Activated CD4-positive, alpha-beta T cell treated with anti-CD3 and anti-CD28 coated beads, Interleukin-2, amount 10 ng/mL, durations not matched to agents 24 days and 14 days (primary cell): Measurements from ENCODE around the gene ATG4D. TPM values are rescaled to one million over a fixed set of nuclear protein-coding genes. Genes with fewer than 3 reads are reported as not detected.
A peak's percentile ranks its signal among the peaks of the same experiment; 100 is the strongest.
"Not testable (repeated sequence)": the region's sequence is repeated elsewhere in the genome, so short reads cannot be mapped to it uniquely, and the experiment has no call there.

Experiments used
- DNase-seq: peaks from one replicate; pipeline ENCODE4 v3.0.0; 2022
- H3K27ac Mint-ChIP-seq: one replicate; pipeline ENCODE4 v1.8.0; 2022; ENCODE audit warnings: mild to moderate bottlenecking, mixed read lengths
- H3K27me3 Mint-ChIP-seq: one replicate; pipeline ENCODE4 v1.8.0; 2022; ENCODE audit warnings: mixed read lengths
- H3K36me3 Mint-ChIP-seq: one replicate; pipeline ENCODE4 v1.8.0; 2022; ENCODE audit warnings: low read depth, mild to moderate bottlenecking, mixed read lengths
- H3K4me1 Mint-ChIP-seq: one replicate; pipeline ENCODE4 v1.8.0; 2021; ENCODE audit warnings: mixed read lengths
- H3K4me3 Mint-ChIP-seq: one replicate; pipeline ENCODE4 v1.8.0; 2022; ENCODE audit warnings: mild to moderate bottlenecking, moderate library complexity, mixed read lengths
- H3K9me3 Mint-ChIP-seq: one replicate; pipeline ENCODE4 v1.8.0; 2021; ENCODE audit warnings: mixed read lengths
- intact Hi-C: fragments of 100-400 bp; cut with micrococcal nuclease; formaldehyde crosslinking; loops from one replicate; pipeline ENCODE4 v1.15.1; 2023
- total RNA-seq: library from RNA; stranded (reverse); gene quantifications from 2 replicates; pipeline ENCODE4 v1.2.3, GENCODE V29; 2022

Gene ATG4D
- total RNA-seq, 1 donor from 2014 or later: 40.8 TPM

DNA sequence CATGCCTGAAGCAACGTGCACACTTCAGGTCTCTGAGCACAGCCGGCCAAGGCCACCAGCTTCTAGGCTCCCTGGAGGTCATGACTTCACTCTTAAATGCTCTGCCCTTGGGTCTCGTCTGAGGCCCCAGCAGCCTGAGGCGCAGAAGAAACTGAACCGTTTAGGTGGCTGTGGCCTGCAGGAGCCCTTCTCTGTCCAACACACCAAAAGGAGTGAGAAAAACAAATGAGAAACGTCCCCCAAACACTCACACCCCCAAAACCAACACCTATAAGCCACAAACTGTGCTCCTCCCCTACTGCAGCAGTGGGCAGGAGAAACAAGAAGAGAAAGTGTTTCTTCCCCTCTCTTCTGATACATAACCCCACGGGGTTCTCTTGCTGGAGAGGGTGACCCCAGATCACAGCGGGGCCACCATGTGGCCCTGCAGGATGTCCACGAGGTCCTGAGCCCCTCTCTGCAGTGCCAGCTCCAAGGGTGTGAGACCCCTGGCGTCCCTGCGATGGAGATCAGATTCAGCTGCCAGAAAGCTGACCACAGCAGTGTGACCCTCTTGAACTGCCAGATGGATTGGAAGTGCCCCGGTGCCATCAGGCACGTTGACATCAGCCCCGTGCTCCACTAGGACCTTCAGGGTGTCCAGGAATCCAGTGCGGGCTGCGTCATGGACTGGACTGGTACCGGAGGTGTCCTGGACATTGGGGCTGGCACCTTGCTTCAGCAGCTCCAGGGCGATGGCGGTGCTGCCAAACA, 23.1 kb downstream of the ATG4D start:
- peak overlapping the region; percentile 96 for H3K27ac Mint-ChIP-seq
- intact Hi-C loops: loop anchor here (1.0 to 10.0 kb wide), 12 partner anchors 14 to 462 kb away; partner anchors contain the start of genes ANGPTL6, CARM1, CDC37 and ICAM1
- H3K9me3 Mint-ChIP-seq: no peaks in the 10 kb centered on the region
- peaks cover 39% of the 10 kb centered on the region for H3K36me3 Mint-ChIP-seq
- peak overlapping the region; percentile 99 for H3K4me3 Mint-ChIP-seq
- H3K27me3 Mint-ChIP-seq: peaks cover 3% of the 10 kb centered on the region
- peaks cover 43% of the 10 kb centered on the region for H3K4me1 Mint-ChIP-seq
- DNase-seq: peak; percentile 91

DNA sequence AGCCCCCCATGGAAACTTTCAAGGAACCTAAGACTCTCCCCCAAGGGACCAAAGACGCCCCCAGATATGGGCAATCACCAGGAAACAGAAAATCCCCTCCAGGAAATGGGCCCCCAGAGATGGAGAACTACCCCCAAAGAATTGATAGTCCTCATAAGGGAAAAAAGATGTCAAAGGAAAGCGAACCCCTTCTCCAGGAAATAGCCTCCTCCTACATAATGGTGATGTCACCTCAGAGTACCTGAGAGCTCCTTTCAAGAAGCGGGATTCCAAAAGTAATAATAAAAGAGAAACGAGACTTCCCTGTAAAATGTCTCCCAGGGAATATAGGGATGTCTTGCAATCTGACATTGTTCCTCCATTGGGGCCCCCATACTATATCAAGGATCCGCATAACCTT, 24.0 kb downstream of the ATG4D start:
- Mint-ChIP-seq H3K27me3 (peaks cover 3% of the 10 kb centered on the region), H3K27ac (peak overlapping the region; percentile 96), H3K9me3 (no peaks in the 10 kb centered on the region), H3K4me3 (peak overlapping the region; percentile 99), H3K4me1 (peaks cover 47% of the 10 kb centered on the region), H3K36me3 (peaks cover 35% of the 10 kb centered on the region)
- intact Hi-C loops: loop anchor here (2.0 to 10.0 kb wide), 10 partner anchors 15 to 463 kb away; partner anchors contain the start of genes ANGPTL6, ATG4D, CARM1 and CDC37
- no peak for DNase-seq

DNA sequence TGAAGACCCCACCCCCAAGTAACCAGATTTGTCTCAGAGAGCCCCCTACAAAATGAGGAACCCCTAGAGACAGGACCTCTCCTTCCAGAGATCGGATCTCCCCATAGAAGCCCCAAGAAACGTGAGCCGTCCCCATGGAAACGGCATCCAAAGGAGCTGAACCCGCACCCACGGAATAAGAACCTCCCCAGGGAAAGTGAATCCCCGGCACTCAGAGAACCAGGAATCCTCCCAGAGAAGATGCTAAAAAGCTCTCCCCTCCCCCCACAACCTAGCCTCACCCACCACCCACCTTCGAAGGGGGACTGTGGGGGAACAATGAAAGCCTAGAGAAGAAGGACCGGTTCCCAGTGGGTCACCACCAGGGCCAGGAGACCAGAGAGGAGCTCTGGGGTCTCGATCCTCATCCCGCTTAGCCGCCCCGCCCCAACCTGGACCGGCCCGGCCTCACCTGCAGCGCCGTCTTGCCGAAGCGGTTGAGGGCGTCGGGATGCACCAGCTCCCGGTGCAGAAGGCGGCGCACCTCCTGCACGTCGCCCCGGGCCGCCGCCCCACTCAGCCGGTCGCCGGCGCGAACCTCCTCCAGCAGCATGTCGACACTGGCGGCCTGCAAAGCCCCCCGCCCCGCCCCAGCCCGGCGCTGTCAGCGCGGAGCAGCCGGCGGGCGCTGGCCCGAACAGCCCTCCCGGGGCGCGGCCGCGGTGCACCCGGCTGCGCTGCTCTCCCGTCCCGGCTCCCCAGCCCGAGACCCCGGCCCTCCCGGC, 24.5 kb downstream of the ATG4D start:
- no peaks in the 10 kb centered on the region for H3K9me3 Mint-ChIP-seq
- H3K27ac Mint-ChIP-seq: peak overlapping the region; percentile 96
- peak overlapping the region; percentile 99 for H3K4me3 Mint-ChIP-seq
- intact Hi-C loops: loop anchor here (2.0 to 10.0 kb wide), 9 partner anchors 25 to 463 kb away; partner anchors contain the start of genes ANGPTL6, ATG4D, CARM1 and CDC37
- H3K36me3 Mint-ChIP-seq: peaks cover 33% of the 10 kb centered on the region
- peaks cover 47% of the 10 kb centered on the region for H3K4me1 Mint-ChIP-seq
- DNase-seq: peak; percentile 78
- H3K27me3 Mint-ChIP-seq: peaks cover 3% of the 10 kb centered on the region

DNA sequence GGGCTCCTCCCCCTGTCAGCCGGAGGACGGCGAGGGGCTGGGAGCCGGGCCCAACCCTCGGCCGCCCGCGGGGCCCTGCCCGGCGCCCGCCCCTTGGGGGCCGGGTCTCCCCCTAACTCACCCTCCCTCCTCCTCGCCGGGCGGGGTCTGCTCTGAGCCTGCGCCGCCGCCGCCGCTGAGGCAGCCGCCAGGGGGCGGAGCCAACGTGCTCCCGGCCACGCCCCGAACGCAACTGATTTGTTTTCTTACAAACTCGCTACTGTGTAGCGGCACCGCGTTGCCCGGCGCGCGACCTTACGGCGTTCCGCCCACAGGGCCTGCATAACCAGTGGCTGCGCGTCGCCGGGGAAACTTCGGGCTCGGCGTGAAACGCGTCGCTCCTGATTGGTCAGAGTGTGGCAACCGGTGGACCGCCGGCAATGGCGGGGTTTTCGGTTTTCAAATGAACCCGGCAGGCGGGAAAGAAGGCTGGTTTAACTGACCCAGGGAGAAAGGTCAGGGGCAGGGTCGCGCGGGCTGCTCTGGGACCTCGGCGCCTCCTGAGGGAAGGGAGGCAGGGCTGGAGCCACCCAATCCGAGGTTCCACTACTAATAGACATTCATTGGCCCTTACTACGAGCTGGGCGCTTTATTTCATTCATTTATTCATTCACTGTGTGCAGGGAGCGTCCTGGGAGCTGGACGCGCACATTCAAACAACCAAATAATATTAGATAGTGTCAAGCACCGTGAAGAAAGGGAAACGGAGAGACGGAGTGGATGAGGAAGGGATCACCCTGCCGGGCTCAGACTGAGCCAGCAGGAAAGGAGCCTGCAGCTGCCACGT, 25.3 kb downstream of the ATG4D start, which contains the start of gene CDKN2D:
CDKN2D (minus strand) TSS at position 154 of the 826 bp plus-strand sequence. CDS start 326 bp downstream, outside the sequence.
- H3K4me1 Mint-ChIP-seq: peaks cover 47% of the 10 kb centered on the region
- H3K27me3 Mint-ChIP-seq: peaks cover 3% of the 10 kb centered on the region
- no peaks in the 10 kb centered on the region for H3K9me3 Mint-ChIP-seq
- intact Hi-C loops: loop anchor here (1.0 to 10.0 kb wide), 10 partner anchors 26 to 464 kb away; partner anchors contain the start of genes ANGPTL6, ATG4D, CARM1 and CDC37
- peak; percentile 100 for DNase-seq
- peaks cover 30% of the 10 kb centered on the region for H3K36me3 Mint-ChIP-seq
- H3K27ac Mint-ChIP-seq: peak within 1 kb of the TSS; percentile 98
- peak within 1 kb of the TSS; percentile 99 for H3K4me3 Mint-ChIP-seq

DNA sequence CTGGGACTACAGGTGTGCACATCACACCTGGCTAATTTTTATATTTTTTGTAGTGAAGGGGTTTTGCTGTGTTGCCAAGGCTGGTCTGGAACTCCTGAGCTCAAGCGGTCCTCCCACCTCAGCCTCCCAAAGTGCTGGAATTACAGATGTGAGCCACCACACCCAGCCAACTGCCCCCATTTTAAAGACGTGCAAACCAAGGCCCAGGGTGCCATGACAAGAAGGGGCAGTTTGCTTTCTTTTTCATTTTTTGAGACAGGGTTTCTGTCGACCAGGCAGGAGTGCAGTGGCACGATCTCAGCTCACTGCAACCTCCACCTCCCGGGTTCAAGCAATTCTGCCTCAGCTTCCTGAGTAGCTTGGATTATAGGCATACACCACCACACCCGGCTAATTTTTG, 30.1 kb downstream of the ATG4D start:
- not testable (repeated sequence) for H3K36me3 Mint-ChIP-seq, H3K27me3 Mint-ChIP-seq, DNase-seq, H3K4me3 Mint-ChIP-seq, H3K9me3 Mint-ChIP-seq, H3K27ac Mint-ChIP-seq
- peaks cover 23% of the 10 kb centered on the region for H3K4me1 Mint-ChIP-seq
- intact Hi-C loops: loop anchor here (2.0 kb wide), 2 partner anchors 95 to 125 kb away; no protein-coding TSS in a partner anchor

DNA sequence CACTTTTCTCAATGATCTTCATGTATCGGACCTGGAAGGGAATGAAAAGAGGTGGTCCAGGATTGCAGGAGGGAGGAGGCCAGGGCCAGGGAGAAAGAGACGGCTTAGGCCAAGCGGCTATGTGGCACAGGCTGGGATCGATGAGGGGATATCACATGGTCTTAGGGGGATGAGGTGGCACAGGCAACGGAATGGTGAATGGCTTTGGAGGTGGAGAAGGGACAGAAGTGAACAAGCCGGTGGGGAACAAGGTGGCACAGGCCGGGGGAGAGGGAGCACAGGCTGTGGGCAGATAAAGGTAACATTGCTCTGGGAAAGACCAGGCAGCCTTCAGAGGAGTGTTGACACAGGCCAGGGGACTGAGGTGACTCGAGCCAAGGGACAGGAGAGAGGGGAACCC, 30.8 kb downstream of the ATG4D start:
- H3K9me3 Mint-ChIP-seq: no peaks in the 10 kb centered on the region
- peaks cover 18% of the 10 kb centered on the region for H3K4me1 Mint-ChIP-seq
- intact Hi-C loops: no loop called here
- DNase-seq: no peak
- no peak overlapping the region for H3K4me3 Mint-ChIP-seq
- H3K27me3 Mint-ChIP-seq: no peaks in the 10 kb centered on the region
- no peak overlapping the region for H3K27ac Mint-ChIP-seq
- no peaks in the 10 kb centered on the region for H3K36me3 Mint-ChIP-seq

DNA sequence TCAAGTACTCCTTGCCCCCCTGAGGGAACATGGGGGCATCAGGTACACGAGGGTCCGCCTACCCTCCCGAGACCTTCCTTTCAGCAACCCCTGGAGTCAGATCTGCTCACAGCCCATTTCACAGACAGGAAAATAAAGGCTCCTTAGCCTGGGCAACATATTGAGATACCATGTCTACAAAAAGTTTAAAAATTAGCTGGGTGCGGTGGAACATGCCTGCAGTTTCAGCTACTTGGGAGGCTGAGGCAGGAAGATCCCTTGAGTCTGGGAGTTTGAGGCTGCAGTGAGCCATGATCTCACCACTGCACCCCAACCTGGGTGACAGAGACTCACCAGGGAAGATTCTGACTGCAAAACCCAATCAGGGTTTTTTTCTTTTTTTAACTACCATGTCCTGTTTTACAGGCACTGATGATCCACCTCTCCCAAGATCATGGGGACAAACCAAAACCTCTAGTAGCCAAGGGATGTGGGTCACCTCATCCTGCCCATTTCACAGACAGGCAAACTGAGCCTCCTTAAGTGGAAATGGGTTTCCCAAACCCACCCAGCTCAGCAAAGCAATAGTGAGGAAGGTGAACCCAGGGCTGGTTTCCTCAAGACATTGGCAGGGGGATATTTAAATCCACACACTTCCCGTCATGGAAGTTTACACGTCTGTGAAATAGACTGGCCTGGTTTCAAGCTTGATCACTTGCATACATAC, 31.5 kb downstream of the ATG4D start:
- no peaks in the 10 kb centered on the region for H3K9me3 Mint-ChIP-seq
- DNase-seq: no peak
- H3K4me3 Mint-ChIP-seq: no peak overlapping the region
- no peaks in the 10 kb centered on the region for H3K27me3 Mint-ChIP-seq
- peaks cover 15% of the 10 kb centered on the region for H3K4me1 Mint-ChIP-seq
- no peaks in the 10 kb centered on the region for H3K36me3 Mint-ChIP-seq
- intact Hi-C loops: no loop called here
- H3K27ac Mint-ChIP-seq: no peak overlapping the region

DNA sequence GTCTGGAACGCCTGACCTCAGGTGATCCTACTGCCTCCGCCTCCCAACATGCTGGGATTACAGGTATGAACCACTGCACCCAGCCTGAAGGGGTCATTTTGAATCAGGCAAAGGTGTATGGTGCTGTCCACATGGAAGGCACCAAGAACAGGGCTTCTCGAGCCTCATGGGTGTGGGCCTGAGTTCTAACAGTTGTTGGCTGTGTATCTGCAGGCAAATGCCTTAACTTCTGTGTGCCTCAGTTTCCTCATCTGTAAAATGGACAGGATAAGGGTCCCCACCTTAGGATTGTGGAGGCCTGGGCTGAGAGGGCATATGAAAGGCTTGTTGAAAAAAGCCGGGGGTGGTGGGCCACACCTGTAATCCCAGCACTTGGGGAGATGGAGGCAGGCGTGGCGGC, 34.2 kb downstream of the ATG4D start:
- Mint-ChIP-seq H3K9me3 (no peaks in the 10 kb centered on the region), H3K4me1 (peaks cover 13% of the 10 kb centered on the region)
- intact Hi-C loops: no loop called here

DNA sequence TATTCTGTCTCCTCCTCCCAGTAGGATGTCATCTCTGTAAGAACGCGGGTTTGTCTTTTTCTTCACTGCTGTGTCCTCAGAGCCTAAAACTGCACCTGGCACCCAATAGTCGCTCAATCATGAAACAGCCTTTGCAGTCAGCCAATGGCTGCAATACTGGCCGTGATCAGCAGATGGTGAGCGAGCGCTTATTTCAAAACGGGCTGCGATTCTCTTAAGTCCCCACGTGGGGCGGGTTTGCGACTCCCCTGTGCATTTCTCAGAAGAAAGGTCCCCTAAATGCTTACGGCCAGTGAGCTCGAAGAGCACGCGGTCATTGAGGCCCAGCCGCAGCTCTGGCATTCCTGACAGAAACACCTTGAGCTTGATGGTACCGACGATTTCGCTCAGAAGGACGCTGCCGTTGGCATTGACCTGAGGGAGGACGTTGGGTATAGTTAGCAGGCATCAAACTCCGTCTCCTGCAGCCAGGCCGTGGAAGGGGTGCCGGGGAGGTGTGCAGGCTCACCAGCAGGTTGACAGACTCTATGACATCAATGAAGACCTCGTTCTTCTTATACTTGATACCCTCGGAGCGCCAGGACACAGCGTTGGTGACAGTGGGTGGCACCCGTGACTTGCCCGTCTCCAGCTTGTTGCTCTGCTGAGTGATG, 37.4 kb downstream of the ATG4D start:
- peaks cover 7% of the 10 kb centered on the region for H3K27me3 Mint-ChIP-seq
- DNase-seq: peak; percentile 97
- H3K27ac Mint-ChIP-seq: peak overlapping the region; percentile 30
- no peaks in the 10 kb centered on the region for H3K9me3 Mint-ChIP-seq
- H3K36me3 Mint-ChIP-seq: no peaks in the 10 kb centered on the region
- H3K4me1 Mint-ChIP-seq: peaks cover 8% of the 10 kb centered on the region
- H3K4me3 Mint-ChIP-seq: no peak overlapping the region
- intact Hi-C loops: loop anchor here (1.0 kb wide), 2 partner anchors 63 to 118 kb away; no protein-coding TSS in a partner anchor

More for the DNA sequence above, 34.2 kb downstream of the ATG4D start:
- no peak overlapping the region for H3K27ac Mint-ChIP-seq
- H3K27me3 Mint-ChIP-seq: no peaks in the 10 kb centered on the region
- no peak overlapping the region for H3K4me3 Mint-ChIP-seq
- DNase-seq: no peak
- H3K36me3 Mint-ChIP-seq: no peaks in the 10 kb centered on the region

DNA sequence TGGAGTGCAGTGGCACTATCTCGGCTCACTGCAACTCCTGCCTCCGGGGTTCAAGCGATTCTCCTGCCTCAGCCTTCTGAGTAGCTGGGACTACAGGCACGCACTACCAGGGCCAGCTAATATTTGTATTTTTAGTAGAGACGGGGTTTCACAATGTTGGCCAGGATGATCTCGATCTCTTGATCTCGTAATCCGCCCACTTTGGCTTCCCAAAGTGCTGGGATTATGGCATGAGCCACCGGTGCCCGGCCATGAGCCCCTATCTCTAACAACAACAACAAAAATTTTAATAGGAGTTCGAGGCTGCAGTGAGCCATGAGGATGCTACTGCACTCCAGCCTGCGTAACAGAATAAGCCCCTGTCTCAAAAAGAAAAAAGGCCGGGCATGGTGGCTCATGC, 38.4 kb downstream of the ATG4D start:
- DNase-seq: no peak
- peaks cover 8% of the 10 kb centered on the region for H3K4me1 Mint-ChIP-seq
- no peaks in the 10 kb centered on the region for H3K36me3 Mint-ChIP-seq
- no peak overlapping the region for H3K4me3 Mint-ChIP-seq
- no peak overlapping the region for H3K27ac Mint-ChIP-seq
- no peaks in the 10 kb centered on the region for H3K9me3 Mint-ChIP-seq
- intact Hi-C loops: no loop called here
- H3K27me3 Mint-ChIP-seq: peaks cover 15% of the 10 kb centered on the region

DNA sequence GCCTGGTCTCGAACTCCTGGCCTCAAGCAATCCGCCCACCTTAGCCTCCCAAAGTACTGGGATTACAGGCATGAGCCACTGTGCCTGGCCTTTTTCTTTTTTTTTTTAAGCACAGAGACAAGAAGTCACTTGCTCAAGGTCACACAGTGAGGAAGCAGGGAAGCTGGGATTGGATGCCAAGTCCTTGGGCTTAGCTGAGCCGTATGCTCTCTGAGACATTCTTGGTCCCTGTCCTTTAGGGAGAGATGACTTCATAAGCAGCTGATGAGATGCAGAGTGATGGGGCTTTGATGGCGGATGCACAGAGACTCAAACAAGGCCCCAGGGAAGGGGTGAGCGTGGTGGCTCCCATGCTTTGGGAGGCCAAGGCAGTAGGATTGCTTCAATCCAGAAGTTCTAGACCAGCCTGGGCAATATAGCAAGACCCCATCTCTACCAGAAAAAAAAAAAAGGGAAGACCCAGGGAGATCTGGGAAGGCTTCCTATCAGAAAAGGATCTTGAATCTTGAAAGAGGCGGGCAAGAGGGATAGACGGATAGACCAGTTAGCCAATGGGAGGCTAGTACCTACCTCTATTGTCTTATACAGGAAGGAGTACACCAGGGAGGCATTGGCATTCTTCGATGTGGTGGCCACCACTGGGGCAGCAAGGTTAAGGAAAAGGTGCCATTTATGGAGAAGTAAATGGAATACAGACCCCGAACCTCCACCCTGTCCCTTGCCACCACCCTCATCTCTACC, 39.5 kb downstream of the ATG4D start:
- Mint-ChIP-seq H3K4me1 (peaks cover 14% of the 10 kb centered on the region), H3K27me3 (peaks cover 23% of the 10 kb centered on the region), H3K36me3 (peaks cover 3% of the 10 kb centered on the region), H3K27ac (no peak overlapping the region), H3K9me3 (peaks cover 7% of the 10 kb centered on the region), H3K4me3 (no peak overlapping the region)
- no peak for DNase-seq
- intact Hi-C loops: no loop called here

DNA sequence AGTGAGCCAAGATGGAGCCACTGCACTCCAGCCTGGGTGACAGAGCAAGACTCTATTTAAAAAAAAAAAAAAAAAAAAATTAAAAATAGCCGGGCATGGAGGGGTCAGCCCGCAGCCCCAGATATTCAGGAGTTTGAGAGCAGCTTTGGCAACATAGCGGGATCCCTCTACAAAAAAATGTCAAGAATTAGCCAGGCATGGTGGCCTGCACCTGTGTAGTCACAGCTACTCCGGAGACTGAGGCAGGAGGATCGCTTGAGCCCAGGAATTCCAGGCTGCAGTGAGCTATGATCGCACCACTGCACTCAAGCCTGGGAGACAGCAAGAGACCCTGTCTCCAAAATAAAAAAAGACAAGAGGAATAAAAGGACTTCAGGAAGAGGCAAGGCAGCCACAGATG, 42.7 kb downstream of the ATG4D start:
- H3K9me3 Mint-ChIP-seq: peaks cover 7% of the 10 kb centered on the region
- H3K4me1 Mint-ChIP-seq: peaks cover 9% of the 10 kb centered on the region
- H3K4me3 Mint-ChIP-seq: no peak overlapping the region
- no peak overlapping the region for H3K27ac Mint-ChIP-seq
- intact Hi-C loops: no loop called here
- no peak for DNase-seq
- H3K27me3 Mint-ChIP-seq: peaks cover 23% of the 10 kb centered on the region
- H3K36me3 Mint-ChIP-seq: peaks cover 3% of the 10 kb centered on the region
